Keratinocyte (primary cell): ENCODE measurements around the gene CORO7.
A peak's percentile ranks its signal among the peaks of the same experiment; 100 is the strongest.

Experiments
- EZH2 ChIP-seq: IDR thresholded peaks from one replicate; pipeline ENCODE4 v1.6.1; 2012; ENCODE audit warnings: inconsistent platforms, mild to moderate bottlenecking, low read length, moderate library complexity
- TF ChIP-seq, protein P1 (sequence below), 3 experiments: IDR thresholded peaks in 1 of 3; conservative IDR thresholded peaks in 1 of 3; optimal IDR thresholded peaks in 1 of 3; 2 replicates in 2 of 3; 3 replicates in 1 of 3; pipeline versions ENCODE3 to v1.5.1; 2011; ENCODE audit warnings: low read length in 3 of 3, mild to moderate bottlenecking in 3 of 3, moderate library complexity in 2 of 3, control low read depth in 1 of 3, inconsistent platforms in 1 of 3; ENCODE audit not compliant: insufficient read depth in 2 of 3; ENCODE audit errors: extremely low read depth in 1 of 3

DNA sequence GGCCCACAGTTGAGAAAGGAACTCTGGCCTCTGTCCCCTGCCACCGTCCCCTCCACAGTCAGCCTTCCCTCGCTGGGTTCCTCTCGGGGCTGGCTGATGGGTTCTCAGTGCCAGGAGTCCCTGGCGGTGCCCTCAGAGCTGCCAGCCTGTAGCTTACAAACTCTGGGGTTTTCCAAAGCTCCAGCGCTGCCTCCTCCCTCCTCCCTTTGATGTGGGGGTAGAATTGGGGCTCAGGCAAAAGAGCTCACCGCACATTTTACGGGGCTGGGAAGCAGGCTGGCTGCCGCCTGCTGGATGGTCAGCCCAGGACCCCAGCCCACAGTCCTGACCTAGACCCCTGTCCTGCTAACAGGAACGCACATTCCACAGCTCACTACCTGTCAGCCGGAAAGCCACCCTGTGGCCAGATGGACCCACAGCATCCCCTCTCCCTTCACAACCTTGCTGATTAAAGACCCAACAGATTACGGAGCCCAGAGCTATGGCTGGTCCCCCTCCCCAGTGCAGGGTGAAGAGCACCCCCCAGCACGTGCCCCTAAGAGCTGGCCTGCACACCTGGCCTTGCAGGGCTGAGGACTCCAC lies 38.7 kb downstream of the CORO7 start:
- TF ChIP-seq, protein P1, sequence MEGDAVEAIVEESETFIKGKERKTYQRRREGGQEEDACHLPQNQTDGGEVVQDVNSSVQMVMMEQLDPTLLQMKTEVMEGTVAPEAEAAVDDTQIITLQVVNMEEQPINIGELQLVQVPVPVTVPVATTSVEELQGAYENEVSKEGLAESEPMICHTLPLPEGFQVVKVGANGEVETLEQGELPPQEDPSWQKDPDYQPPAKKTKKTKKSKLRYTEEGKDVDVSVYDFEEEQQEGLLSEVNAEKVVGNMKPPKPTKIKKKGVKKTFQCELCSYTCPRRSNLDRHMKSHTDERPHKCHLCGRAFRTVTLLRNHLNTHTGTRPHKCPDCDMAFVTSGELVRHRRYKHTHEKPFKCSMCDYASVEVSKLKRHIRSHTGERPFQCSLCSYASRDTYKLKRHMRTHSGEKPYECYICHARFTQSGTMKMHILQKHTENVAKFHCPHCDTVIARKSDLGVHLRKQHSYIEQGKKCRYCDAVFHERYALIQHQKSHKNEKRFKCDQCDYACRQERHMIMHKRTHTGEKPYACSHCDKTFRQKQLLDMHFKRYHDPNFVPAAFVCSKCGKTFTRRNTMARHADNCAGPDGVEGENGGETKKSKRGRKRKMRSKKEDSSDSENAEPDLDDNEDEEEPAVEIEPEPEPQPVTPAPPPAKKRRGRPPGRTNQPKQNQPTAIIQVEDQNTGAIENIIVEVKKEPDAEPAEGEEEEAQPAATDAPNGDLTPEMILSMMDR (optimal IDR thresholded peaks at IDR 0.05 in 1 of 3, IDR thresholded peaks at IDR 0.05 in 1 of 3, conservative IDR thresholded peaks at IDR 0.05 in 1 of 3; ENCODE audit: extremely low read depth in 1 of 3, insufficient read depth in 2 of 3, low read length in 3 of 3) = peak in 2 of 3 experiments; percentile 24 to 26
- TF ChIP-seq EZH2 = no peak
